ENCODE data around the gene CNPY4. TPM values are rescaled to one million over a fixed set of nuclear protein-coding genes. Genes with fewer than 3 reads are reported as not detected.
A peak's percentile ranks its signal among the peaks of the same experiment; 100 is the strongest.

CNPY4 gene
- total RNA-seq, 1 donor from 2014 or later: 19.2 TPM

GRCh38 chr7:100091411-100092181 is 27.8 kb upstream of the CNPY4 start:
- no peak for DNase-seq

GRCh38 chr7:100093054-100093453 is 26.4 kb upstream of the CNPY4 start:
- DNase-seq: no peak

- no peak for DNase-seq
Observed at GRCh38 chr7:100093498-100093897, 25.9 kb upstream of the CNPY4 start.

GRCh38 chr7:100093925-100094486 is 25.4 kb upstream of the CNPY4 start:
- DNase-seq: no peak

- DNase-seq: no peak
Observed at GRCh38 chr7:100095289-100095688, 24.1 kb upstream of the CNPY4 start.

- DNase-seq: no peak
Observed at GRCh38 chr7:100095704-100096103, 23.7 kb upstream of the CNPY4 start.

GRCh38 chr7:100098913-100099312 is 20.5 kb upstream of the CNPY4 start:
- DNase-seq: no peak

GRCh38 chr7:100099452-100099851 is 20.0 kb upstream of the CNPY4 start:
- no peak for DNase-seq

- DNase-seq: peak; percentile 87
Observed at GRCh38 chr7:100100420-100101015, 18.9 kb upstream of the CNPY4 start.

GRCh38 chr7:100101016-100101862 is 18.2 kb upstream of the CNPY4 start, which contains the start of the genes AP4M1 and MCM7:
TSS of gene AP4M1 (plus strand) at chr7:100101643. CDS start at chr7:100101715, 72 bp downstream.
TSS of gene MCM7 (minus strand) at chr7:100101397. CDS start at chr7:100101294, 103 bp downstream.
- peak; percentile 99 for DNase-seq

GRCh38 chr7:100102950-100103840 is 16.2 kb upstream of the CNPY4 start:
- no peak for DNase-seq

GRCh38 chr7:100105534-100105933 is 13.9 kb upstream of the CNPY4 start:
- DNase-seq: no peak

- DNase-seq: no peak
Observed at GRCh38 chr7:100106633-100107032, 12.8 kb upstream of the CNPY4 start.

- no peak for DNase-seq
Observed at GRCh38 chr7:100107125-100107737, 12.2 kb upstream of the CNPY4 start.

GRCh38 chr7:100107890-100108289 is 11.5 kb upstream of the CNPY4 start:
- DNase-seq: no peak

GRCh38 chr7:100109521-100110163 is 9.8 kb upstream of the CNPY4 start:
- DNase-seq: no peak

- DNase-seq: no peak
Observed at GRCh38 chr7:100111156-100111555, 8.3 kb upstream of the CNPY4 start.

- DNase-seq: no peak
Observed at GRCh38 chr7:100111914-100112313, 7.5 kb upstream of the CNPY4 start.

GRCh38 chr7:100115026-100115425 is 4.4 kb upstream of the CNPY4 start:
- no peak for DNase-seq

- no peak for DNase-seq
Observed at GRCh38 chr7:100118388-100119071, 904 bp upstream of the CNPY4 start.
